GM21515 (cell line): ENCODE results near the gene ETNK2.

Source experiments
- ATAC-seq: cut with Tn5 transposase; IDR thresholded peaks from one replicate; pipeline ENCODE4 v1.9.1; 2021; ENCODE audit not compliant: unreplicated experiment

The ETNK2 gene

GRCh38 chr1:204083491-204083890 is 68.4 kb downstream of the ETNK2 start:
- ATAC-seq = no peak

GRCh38 chr1:204081791-204082513 is 69.9 kb downstream of the ETNK2 start:
- ATAC-seq = no peak

- ATAC-seq = no peak
These were observed 70.6 kb downstream of the ETNK2 start for GRCh38 chr1:204081164-204081790.
